NCI-H2081 (cell line): ENCODE results near the gene PLXDC2.

Experiments
- DNase-seq, 2 experiments: peaks; one replicate each; lab custom pipeline; 2025; lab: John Stamatoyannopoulos, UW

PLXDC2 gene

DNA sequence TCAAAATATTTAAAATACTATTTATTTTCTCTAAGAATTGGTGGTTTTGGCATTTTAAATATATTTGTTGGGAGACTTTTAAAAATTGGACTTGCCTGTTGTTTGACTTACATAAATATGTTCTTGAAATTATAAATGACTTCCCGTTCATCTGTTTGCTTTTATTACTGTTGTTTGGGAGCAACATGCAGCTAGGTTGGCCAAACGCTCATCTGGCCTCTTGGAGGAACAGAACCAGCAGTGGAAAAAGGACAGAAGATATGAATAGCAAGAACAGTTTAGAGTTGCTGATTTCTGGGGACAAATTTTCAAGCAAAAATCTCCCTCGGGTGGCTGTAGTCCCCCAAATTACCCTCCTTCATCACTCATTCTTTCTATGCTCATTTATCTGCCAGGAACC lies 41.6 kb downstream of the PLXDC2 start:
- DNase-seq, result no peak

DNA sequence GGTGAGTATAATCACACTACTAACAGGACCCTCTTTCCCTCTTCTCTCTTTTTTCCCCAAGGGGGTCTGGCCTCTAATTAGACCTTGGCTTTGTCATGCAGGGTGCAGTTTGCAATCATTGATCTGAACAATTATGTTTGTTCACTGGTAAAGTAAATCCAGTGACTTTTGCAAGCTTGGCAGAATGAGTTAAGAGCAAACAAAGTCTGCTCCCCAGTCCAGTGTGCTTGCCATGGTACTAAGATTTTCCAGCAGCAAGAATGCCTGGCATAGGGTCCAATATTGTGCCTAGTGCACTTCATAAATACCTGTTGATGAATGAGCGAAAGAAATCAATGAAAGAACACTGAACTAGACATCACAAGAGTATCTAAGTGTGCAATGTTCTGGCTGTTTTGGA lies 43.9 kb downstream of the PLXDC2 start:
- no peak for DNase-seq

DNA sequence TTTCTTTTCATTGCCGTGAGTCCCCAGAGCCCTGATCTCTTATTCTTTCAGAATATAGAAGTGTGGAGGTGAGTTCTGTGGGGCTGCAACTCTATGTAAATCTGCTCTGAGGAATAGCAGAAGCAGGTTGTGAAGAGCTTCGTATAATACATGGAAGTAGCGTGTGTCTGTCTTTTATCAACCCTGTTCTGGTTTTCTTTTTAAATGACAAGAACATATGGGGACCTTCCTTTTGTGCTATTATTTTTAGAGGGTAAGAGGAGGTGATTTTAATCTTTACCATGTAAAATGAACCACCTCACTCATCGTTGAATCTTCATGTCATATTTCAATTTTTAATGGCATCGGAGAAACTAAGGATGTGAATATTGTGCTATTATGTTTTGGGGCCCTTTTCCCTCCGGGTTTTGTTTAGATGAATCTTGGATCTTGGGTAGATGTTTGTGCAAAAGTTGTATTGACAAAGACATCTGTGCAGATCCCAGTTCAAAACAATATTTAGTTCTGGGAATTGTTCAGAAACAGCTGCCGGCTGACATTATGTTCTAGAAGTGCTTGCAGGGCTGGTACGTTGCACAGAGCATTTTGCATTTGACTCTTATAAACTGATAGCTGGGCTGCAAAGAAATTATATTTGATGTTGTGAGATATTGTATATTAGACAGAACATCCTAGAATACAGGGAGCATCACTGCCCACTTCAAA lies 46.7 kb downstream of the PLXDC2 start:
- no peak for DNase-seq

DNA sequence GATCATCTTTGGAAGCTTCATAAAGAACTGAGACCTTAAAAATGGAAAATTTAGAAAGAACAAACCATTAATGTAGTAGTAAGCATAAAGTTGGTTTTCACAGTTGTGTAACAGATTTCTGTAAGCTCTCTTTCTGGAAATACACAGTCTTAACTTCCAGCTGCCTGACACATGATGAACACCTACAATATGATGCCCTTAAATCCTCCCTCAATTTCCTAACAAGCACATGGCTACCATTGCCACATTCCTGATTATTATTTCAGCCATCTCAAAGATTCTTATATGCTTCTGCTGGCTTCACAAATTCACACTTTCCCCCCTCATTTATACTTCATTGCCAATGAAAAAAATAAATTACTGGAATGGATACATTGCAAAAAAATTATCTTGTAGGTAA lies 49.4 kb downstream of the PLXDC2 start:
- DNase-seq, result no peak

DNA sequence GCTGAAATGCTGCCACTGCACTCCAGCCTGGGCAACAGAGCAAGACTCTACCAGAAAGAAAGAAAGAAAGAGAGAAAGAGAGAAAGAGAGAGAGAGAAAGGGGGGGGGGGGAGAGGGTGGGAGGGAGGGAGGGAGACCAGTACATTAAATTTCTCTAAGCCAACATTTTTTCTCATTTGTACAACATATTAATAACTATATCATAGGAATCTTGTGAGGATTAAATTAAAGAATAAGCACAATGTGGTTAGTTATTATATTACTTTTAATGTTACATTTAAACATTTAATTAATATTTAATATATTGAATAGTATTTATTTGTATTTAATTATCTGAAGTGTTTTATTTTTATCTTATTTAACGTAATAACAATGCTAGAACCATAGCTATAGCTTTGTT lies 53.1 kb downstream of the PLXDC2 start:
- no peak for DNase-seq

DNA sequence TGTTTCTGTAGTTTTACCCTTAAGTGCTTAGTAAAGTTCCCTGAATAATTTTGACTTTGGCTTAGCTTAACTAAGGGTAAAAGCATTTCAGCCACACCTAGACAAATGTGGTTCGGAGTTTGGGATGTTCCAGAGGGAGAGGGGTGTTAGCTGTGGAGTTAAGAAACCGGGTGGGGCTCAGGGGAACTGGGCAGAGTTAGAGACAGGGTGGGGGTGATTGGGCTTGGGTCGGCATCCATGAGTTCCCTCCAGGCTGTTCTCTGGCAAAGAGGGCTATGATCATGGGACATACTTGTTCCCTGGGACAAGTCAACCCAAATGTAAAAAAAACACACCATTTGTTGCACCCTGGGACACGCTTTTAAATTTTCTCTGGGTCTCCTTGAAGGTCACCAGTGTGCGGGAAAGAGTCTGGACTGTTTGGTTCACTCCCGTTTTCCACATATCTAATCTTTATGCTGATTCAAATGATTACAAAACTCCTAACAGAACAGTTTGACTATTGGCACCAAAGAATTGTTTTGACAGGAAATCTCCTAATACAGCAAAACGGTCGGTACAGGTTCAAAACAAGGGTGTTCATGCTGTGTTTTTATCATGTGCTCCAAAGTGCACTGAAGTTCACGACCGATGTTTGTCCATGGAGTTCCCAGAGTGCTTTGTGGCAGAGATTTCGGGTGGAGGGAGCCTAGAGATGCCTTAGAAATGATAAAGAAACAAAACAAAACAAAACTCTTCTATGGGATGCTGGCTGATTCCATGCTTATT lies 56.5 kb downstream of the PLXDC2 start:
- DNase-seq, result no peak

DNA sequence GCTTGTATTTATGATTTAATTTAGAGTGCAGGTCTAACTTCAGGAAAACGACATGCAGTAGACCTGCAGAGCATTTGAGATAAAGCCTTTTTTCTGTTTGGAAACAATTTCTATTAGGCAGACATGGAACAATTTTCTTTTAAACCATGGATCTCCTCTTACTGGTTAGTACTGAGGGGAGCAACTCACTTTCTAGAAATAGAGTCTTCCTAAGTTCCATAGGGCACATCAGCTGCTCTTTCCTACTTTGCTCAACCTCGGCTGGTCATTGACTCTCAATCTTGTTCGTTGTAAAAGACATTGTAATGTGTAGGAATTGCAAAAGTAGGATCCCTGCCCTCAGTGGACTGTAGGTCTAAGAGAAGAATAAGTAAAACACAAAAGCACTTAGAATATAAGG lies 58.0 kb downstream of the PLXDC2 start:
- DNase-seq, result no peak

DNA sequence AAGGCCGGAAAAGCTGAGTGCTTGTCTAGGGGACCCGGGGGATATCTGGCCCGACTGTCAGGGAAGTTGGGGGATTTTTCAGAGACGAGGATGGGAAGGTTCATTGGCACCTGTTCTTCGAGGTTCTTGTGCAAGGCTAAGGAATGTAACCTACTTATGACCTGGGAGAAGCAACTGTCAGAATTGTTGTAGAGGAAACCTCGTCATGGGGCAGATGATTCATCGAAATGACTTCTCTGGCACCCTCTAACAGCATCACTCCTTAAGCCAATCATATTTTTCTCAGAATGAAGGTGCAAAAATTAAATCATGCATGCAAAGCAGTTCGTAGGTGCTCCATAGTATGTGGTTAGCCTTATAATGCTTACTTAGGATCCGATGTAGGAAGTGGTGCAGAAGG lies 58.6 kb downstream of the PLXDC2 start:
- DNase-seq, result no peak

DNA sequence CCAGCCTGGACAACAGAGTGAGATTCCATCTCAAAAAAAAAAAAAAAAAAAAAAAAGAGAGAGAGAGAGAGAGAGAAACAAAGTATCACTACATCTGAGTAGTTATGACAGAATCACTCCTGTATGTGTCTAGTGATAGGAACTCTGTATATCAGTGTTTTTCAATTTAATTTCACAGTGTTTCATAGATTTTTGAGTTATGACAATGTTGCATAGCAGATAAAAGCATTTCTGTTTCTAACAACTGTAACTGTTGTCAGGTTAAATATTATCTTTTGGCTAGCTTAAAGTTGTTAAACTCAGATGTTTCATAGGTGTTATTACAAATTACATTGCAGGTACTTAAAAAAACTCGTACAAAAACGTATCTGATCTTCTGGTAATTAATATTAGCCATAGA lies 60.3 kb downstream of the PLXDC2 start:
- DNase-seq, result no peak

DNA sequence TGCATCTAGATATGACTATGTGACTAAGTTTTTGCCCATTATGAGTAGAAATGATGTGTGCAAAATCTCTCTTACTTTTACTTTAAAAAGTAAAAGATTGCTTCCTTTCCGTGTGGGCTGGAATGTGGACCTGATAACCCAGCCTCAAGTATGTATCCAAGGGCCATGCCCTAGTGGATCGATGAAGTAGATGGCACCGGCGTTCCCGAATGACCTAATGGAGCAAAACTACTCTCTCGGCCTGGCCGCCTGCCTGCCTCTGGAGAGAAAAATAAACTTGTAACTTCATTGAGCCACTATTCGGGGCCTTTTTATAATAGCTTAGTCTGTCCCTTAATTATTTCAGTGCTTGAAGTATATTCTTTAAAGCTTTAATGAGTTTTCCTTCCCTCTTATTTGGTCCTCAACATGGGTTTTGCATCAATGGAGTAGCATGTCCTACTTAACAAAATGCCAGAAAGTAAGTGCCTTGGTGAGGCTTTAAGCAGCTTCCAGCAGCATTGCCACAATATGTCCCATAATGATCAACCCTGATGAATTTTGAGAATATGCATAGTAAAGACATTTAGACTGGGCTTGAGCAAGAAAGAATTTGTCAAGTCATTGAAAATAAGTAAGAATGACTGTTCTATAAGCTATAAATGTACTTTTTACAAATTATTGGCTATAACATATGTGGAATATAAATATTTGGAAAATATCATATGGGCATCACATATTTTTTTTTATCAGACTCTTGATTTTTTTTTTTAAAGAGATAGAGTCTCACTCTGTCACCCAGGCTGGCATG lies 61.4 kb downstream of the PLXDC2 start:
- DNase-seq, result no peak

DNA sequence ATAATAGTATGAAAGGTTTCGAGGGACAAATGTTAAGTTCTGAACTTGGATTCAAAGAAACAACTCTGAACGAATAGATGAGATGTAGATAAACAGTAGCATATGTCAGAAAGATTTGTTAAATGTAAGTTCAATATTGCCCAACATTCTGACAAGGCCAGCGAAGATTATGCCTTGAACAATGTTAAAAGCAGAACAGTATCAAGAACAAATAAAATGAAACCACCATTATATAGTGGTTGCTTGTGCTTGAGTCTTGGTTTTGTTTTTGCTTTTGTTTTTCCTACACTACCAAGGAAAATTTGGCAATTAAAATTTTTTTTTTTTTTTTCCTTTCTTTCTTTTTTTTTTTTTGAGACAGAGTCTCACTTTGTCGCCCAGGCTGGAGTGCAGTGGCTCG lies 66.4 kb downstream of the PLXDC2 start:
- DNase-seq, result no peak

DNA sequence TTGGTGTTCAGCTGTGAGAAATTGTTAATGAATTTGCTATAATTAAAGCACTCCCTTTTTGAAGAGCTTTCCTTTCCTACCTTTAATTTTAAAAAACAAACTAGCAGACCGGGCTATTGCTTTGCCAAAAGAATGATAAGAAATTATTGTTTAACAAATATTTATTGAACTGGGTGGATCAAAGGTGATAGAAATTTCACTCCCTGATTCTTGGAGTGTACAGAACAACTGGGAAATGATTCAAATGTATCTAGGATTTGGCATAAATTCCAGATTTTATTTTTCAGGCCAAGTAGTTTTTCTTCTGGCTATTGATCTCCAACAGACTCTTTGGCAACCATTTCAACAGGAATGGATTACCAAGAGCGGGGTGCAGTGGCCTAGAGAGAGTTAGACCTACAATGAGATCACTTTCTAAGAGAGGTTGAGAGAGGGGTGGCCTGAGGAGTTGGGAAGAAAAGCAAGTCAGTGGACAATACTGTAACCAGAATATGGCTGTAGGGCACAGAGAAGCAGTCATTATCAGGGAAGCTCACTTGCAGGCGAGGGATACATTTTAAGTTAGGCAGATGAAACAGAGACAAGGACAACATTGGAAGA lies 71.9 kb downstream of the PLXDC2 start:
- no peak for DNase-seq

DNA sequence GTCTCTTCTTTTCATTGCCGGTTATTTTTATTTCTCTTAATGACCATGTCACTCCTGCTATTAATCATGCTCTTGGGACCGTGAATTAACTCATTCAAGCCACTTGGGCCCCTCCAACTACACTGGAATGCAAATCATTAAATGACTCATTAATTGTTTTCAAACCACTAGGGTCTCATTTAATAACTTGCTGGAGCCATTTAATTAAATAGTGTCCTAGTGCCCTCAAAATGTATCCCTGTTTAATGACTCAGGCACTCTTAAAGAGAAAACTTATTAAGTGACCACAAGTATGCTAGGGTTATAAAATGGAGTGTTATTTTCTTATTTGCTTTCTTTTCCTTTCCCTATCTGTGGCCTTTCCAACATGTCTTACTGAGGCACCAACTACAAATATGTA lies 73.0 kb downstream of the PLXDC2 start:
- no peak for DNase-seq

DNA sequence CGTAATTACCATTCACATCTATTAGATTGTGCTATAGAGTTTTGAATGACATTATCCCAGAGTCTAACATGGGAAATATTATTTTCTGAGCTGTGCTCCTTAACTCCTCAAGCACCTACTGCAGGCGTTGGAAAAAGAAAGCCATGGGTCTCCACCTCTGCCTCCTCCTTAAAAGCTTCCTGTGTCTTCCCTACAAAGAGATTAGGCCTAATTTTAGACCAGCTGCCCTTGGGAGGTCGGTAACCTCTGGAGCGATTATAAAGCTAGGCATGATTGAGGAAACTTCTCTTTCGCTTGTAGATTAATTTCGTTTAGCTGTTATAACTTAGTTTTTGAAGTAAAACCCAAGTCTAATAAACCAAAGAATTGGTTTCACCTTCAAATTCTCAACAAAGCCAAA lies 75.2 kb downstream of the PLXDC2 start:
- DNase-seq, result no peak

DNA sequence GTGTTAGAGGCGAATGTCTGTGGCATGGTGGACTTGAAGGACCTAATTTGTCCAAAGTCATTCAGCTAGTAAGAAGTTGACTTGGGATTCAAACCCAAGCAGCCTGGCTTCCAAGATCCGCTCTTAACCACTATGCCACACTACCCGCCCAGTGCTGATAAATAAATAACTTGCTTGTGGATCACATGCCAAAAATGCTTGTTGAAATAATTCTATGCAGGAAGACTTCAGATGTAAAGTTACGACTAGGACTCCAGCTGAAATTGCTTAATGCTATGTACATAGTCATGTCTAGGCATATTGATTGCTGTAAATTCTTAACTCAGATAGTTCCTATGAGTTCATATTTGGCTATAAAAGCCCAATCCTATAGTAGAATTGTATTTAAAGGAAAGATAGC lies 76.0 kb downstream of the PLXDC2 start:
- no peak for DNase-seq

DNA sequence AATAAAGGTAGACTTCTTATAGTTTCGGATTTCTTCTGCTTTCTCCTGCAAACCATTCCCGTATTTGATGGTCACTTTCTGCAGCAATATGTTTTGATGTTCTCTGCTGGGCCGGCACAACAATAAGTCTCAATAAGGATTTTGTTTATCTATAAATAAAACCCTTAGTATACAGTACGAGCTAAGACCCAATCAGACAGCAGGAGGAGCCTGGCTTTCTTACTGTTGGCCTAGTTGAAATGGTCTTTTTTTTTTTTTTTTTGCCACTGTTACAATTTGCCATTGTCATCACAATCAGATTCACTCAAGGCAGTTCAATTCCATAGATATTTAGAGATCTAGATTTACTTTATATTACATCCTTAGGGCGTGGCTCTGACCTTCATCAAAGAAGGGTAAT lies 76.4 kb downstream of the PLXDC2 start:
- DNase-seq, result no peak

DNA sequence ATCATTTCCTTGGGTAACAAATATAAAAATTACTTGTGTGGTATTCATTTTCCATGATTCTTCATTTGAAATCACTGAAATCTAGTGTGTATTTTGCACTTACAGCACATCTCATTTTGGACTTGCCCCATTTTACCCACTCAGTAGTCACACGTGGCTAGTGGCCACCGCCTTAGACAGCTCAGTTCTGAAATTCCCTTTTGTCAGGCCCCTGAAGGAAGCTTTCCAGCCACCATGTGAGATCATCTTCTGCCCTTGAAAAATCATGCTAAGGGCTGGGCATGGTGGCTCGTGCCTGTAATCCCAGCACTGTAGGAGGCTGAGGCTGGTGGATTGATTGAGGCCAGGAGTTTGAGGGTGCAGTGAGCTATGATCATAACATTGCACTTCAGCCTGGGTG lies 79.3 kb downstream of the PLXDC2 start:
- DNase-seq, result no peak

DNA sequence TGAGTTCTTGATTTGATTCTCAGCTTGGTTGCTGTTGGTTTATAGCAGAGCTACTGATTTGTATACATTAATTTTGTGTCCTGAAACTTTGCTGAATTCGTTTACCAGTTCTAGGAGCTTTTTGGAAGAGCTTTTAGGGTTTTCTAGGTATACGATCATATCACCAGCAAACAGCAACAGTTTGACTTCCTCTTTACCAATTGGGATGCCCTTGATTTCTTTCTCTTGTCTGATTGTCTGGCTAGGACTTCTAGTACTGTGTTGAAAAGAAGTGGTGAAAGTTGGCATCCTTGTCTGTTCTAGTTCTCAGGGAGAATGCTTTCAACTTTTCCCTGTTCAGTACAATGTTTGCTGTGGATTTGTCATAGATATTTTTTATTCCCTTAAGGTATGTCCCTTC lies 86.2 kb downstream of the PLXDC2 start:
- DNase-seq, result no peak

DNA sequence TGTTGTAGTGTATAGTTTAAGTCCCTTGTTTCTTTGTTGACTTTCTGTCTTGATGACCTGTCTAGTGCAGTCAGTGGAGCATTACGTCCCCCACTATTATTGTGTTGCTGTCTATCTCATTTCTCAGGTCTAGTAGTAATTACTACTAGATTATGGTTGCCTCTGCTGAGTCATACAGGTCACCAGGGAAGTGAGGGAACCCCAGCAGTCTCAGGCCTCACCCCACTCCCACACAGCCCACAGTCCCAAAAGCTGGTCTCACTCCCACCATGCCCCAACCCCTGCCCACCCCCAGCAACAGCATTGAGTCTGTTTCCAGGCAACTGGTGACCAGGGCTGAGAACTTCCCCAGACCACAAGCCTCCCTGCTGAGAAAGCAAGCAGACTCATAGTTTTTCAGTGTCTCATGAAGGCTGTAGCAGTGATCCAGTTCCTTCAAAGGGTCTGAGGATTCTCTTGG lies 88.0 kb downstream of the PLXDC2 start:
- no peak for DNase-seq

DNA sequence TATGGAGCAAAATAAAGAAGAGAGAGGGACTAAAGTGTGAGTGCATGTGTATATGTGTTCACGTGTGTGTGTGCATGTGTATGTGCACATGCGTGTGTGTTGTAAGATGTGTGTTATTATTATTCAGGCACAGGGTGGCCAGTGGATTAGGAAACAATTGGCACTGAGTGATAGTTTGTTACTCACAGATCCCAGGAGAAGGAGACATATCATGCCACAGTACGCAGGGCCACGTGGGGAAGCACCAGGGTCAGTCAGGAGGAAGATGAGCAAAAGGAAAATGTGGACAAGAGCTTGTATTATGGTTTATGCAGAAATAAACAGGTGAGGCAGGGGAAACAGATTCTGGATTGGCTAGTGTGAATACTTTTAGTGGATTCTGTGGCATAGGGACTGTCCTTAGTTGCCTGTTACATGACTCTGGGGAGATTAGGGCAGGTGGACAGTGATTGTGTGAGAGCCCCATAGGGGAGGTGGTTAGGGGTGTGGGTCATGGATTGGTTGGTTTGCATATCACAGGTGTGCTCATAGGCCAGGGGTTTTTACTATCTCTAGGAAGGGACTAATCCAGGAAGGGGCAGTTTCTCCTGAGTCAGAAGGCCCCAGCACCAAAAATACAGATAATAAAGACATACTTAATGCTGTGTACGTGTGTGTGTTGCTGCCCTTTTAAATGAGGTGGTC lies 90.0 kb downstream of the PLXDC2 start:
- no peak for DNase-seq

DNA sequence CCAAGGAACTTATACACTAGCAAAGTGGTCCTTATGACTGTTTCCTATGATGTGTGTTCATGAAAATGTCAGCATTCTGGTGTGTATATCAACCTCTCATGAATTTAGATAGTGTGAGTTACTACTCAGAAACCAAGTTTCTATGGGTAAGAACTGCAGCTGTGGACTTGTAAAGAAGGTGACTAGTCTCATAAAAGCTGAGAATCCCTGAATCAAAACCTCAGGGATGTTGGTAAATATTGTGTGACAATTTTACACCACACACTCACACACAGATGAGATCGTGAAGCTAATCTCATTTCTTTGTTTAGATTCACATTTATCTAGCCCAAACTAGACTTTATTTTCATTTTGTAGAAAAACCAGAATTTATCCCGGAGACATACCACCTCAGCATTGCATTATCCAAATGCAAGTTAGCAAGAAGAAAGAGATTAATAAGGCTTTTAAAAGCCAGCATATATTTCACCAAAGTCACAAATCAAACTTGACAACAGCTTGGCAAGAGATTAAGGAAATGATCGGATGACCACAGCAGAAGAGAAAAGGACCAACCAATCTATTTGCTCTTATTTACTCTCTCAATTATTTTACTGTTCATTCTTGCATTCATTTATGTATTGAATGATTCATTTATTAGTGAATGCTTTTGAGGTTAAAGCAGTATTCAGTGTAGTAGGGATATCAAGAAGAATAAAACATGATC lies 92.9 kb downstream of the PLXDC2 start:
- DNase-seq, result no peak
